OCI-LY7 (cell line): ENCODE measurements around the gene MRPL53.

Source experiments
- EZH2phosphoT487 ChIP-seq: fragments of 200-600 bp; sonication (generic); IDR thresholded peaks from 2 replicates; pipeline ENCODE4 v1.6.1; 2018; ENCODE audit warnings: low read depth, borderline replicate concordance, mild to moderate bottlenecking, mixed run types, antibody characterized with exemption, low read length, moderate library complexity, mixed read lengths
- TF ChIP-seq, protein P1 (sequence below): fragments of 200-600 bp; sonication (generic); conservative IDR thresholded peaks from 2 replicates; pipeline ENCODE4 v1.5.1; 2014; ENCODE audit warnings: mild to moderate bottlenecking, antibody characterized with exemption, low read length, moderate library complexity, mixed read lengths

DNA sequence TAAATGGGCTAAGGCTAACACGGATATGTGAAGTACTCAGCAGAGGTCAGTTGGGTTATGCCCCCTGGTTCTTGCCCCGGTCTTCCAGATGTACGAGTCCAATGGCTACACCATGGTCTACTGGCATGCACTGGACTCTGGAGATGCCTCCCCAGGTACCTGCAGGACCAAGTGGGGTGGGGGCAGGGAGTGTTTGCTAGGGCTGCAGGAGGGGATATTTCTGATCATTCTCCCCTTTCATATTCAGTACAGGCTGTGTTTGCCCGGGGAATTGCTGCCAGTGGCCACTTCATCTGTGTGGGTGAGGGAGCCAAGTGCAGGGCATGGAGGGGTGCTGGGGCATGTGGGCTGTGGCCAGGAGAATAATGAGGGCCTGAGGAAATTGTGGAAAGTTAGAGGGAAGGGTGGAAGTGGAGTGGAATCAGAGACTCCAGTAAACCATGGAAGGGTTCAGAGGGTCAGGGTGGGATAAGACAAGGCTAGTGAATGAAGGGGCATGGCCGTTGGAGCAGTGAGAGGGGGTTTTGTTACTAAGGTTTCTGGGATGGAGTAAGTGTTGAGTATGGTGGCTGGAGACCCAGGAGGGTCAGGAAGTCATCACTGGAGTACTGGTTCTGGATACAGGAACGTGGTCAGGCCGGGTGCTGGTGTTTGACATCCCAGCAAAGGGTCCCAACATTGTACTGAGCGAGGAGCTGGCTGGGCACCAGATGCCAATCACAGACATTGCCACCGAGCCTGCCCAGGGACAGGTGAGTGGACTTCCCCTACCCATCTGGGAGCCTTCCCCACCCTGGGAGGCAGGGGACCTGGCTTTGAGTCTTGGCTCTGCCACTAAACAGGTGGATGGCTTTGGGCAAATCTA lies 49.0 kb downstream of the MRPL53 start:
- TF ChIP-seq, protein P1, sequence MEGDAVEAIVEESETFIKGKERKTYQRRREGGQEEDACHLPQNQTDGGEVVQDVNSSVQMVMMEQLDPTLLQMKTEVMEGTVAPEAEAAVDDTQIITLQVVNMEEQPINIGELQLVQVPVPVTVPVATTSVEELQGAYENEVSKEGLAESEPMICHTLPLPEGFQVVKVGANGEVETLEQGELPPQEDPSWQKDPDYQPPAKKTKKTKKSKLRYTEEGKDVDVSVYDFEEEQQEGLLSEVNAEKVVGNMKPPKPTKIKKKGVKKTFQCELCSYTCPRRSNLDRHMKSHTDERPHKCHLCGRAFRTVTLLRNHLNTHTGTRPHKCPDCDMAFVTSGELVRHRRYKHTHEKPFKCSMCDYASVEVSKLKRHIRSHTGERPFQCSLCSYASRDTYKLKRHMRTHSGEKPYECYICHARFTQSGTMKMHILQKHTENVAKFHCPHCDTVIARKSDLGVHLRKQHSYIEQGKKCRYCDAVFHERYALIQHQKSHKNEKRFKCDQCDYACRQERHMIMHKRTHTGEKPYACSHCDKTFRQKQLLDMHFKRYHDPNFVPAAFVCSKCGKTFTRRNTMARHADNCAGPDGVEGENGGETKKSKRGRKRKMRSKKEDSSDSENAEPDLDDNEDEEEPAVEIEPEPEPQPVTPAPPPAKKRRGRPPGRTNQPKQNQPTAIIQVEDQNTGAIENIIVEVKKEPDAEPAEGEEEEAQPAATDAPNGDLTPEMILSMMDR: no peak
- TF ChIP-seq EZH2phosphoT487: no peak
